Measurements from ENCODE around the gene ZNF197.

The ZNF197 gene

GRCh38 chr3:44648564-44649229 lies 23.9 kb downstream of the ZNF197 start, which contains the start of gene ZNF35:
ZNF35 (plus strand) TSS chr3:44648732; CDS start chr3:44651068, 2,336 bp downstream.
- TF ChIP-seq CTCF (IDR thresholded peaks at IDR 0.05; ENCODE audit: low read depth, low read length): no peak
- peak within 1 kb of the TSS; percentile 88 to 99 for H3K4me3 ChIP-seq (replicated peaks in 1 of 2; ENCODE audit: low read depth in 2 of 2, low read length in 2 of 2)
- peak; percentile 92 to 94 for DNase-seq (ENCODE audit: low read depth in 2 of 2)

GRCh38 chr3:44649709-44650108 lies 24.9 kb downstream of the ZNF197 start:
- no peak for TF ChIP-seq CTCF (IDR thresholded peaks at IDR 0.05; ENCODE audit: low read depth, low read length)
- DNase-seq (ENCODE audit: low read depth in 2 of 2): no peak
- peak overlapping the region in 1 of 2 donors; percentile 88 for H3K4me3 ChIP-seq (replicated peaks in 1 of 2; ENCODE audit: low read depth in 2 of 2, low read length in 2 of 2)

GRCh38 chr3:44654039-44654438 lies 29.2 kb downstream of the ZNF197 start:
- no peak for TF ChIP-seq CTCF (IDR thresholded peaks at IDR 0.05; ENCODE audit: low read depth, low read length)
- DNase-seq (ENCODE audit: low read depth in 2 of 2): peak in 1 of 2 donors; percentile 29

GRCh38 chr3:44659015-44659414 lies 34.2 kb downstream of the ZNF197 start:
- no peak for DNase-seq (ENCODE audit: low read depth in 2 of 2)
- no peak for TF ChIP-seq CTCF (IDR thresholded peaks at IDR 0.05; ENCODE audit: low read depth, low read length)
- no peak overlapping the region for H3K4me3 ChIP-seq (replicated peaks in 1 of 2; ENCODE audit: low read depth in 2 of 2, low read length in 2 of 2)

More at GRCh38 chr3:44654039-44654438, 29.2 kb downstream of the ZNF197 start:
- H3K4me3 ChIP-seq (replicated peaks in 1 of 2; ENCODE audit: low read depth in 2 of 2, low read length in 2 of 2): no peak overlapping the region

- no peak for TF ChIP-seq CTCF (IDR thresholded peaks at IDR 0.05; ENCODE audit: low read depth, low read length)
- no peak for DNase-seq (ENCODE audit: low read depth in 2 of 2)
- H3K4me3 ChIP-seq (replicated peaks in 1 of 2; ENCODE audit: low read depth in 2 of 2, low read length in 2 of 2): no peak overlapping the region
These were observed 34.6 kb downstream of the ZNF197 start for GRCh38 chr3:44659434-44659833.

GRCh38 chr3:44661189-44661588 lies 36.4 kb downstream of the ZNF197 start:
- H3K4me3 ChIP-seq (replicated peaks in 1 of 2; ENCODE audit: low read depth in 2 of 2, low read length in 2 of 2): no peak overlapping the region
- DNase-seq (ENCODE audit: low read depth in 2 of 2): no peak
- peak; percentile 50 for TF ChIP-seq CTCF (IDR thresholded peaks at IDR 0.05; ENCODE audit: low read depth, low read length)

GRCh38 chr3:44665173-44665572 lies 40.3 kb downstream of the ZNF197 start:
- no peak for TF ChIP-seq CTCF (IDR thresholded peaks at IDR 0.05; ENCODE audit: low read depth, low read length)
- no peak overlapping the region for H3K4me3 ChIP-seq (replicated peaks in 1 of 2; ENCODE audit: low read depth in 2 of 2, low read length in 2 of 2)
- DNase-seq (ENCODE audit: low read depth in 2 of 2): no peak
